Activated B cell treated with CpG ODN at 0.5 μM for 24 hours (primary cell): ENCODE data around the gene INPP5E. TPM values are rescaled to one million over a fixed set of nuclear protein-coding genes. Genes with fewer than 3 reads are reported as not detected.

Experiments used
- ATAC-seq: fragments of 200-7000 bp; cut with Tn5 transposase; one replicate; pipeline ENCODE4 v1.10.0; 2021; ENCODE audit warnings: low read depth, mild to moderate bottlenecking, moderate library complexity
- CTCF ChIA-PET: fragments of 350-600 bp; sonication (Branson Sonifier 250); formaldehyde crosslinking; loops from one replicate; lab custom pipeline; 2021; ENCODE audit warnings: antibody characterized with exemption; lab: Charles Lee
- POLR2A ChIA-PET: fragments of 350-600 bp; sonication (Branson Sonifier 250); formaldehyde crosslinking; loops from one replicate; lab custom pipeline; 2021; ENCODE audit warnings: antibody characterized with exemption; lab: Charles Lee
- DNase-seq: peaks from one replicate; pipeline ENCODE4 v3.0.0; 2022
- H3K27ac Mint-ChIP-seq: one replicate; pipeline ENCODE4 v1.8.0; 2020; ENCODE audit warnings: mixed read lengths
- H3K27me3 Mint-ChIP-seq: one replicate; pipeline ENCODE4 v1.8.0; 2021; ENCODE audit warnings: mixed read lengths
- H3K36me3 Mint-ChIP-seq: one replicate; pipeline ENCODE4 v1.8.0; 2021; ENCODE audit warnings: low read depth, mixed read lengths
- H3K4me1 Mint-ChIP-seq: one replicate; pipeline ENCODE4 v1.8.0; 2021; ENCODE audit warnings: mixed read lengths
- H3K4me3 Mint-ChIP-seq: one replicate; pipeline ENCODE4 v1.8.0; 2020; ENCODE audit warnings: mild to moderate bottlenecking, mixed read lengths
- H3K9me3 Mint-ChIP-seq: one replicate; pipeline ENCODE4 v1.8.0; 2020; ENCODE audit warnings: mixed read lengths
- intact Hi-C: fragments of 100-400 bp; cut with micrococcal nuclease; formaldehyde crosslinking; loops from one replicate; pipeline ENCODE4 v1.15.1; 2024
- total RNA-seq: library from RNA; stranded (reverse); gene quantifications from 2 replicates; pipeline ENCODE4 v1.2.3, GENCODE V29; 2022
- TF ChIP-seq, protein P1 (sequence below): fragments of 200-600 bp; IDR thresholded peaks from one replicate; pipeline ENCODE4 v1.8.0; 2022; ENCODE audit warnings: antibody characterized with exemption, mild to moderate bottlenecking

INPP5E gene
- total RNA-seq, 1 donor from 2014 or later, result 26.6 TPM

DNA sequence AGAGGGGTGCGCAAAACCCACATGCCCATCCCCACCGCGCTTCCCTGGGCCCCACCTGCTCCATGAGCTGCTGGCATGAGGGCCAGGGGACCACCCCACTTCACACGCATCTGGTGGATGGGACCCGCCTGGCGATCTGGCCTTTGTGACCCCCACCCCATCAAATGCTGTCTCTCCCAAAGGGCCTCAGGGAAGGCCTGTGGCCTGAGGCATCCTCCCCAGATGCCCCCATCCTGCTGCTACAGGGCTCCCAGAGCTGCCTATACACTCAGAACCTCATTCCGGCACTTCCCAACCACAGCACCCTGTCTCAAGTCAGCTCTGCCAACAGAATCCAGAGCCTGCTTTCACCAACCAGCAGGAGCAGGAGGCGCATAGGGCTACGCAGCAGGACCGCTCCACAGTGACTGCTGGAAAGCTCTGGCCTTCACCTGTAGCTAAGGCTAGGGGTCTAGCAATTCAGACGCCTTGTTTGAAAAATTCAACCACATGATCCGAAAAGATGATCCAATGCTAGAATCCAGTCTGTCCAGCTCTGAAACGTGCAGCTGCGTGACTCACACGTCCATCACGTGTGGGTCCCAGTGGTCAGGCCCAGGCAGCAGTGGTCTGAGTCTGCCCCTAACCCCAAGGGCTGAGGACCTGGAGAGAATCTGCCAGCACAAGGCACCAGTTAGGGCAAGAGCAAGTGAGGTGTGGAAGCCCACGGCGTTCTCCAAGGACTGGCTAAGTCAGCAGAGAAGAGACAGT lies 38.3 kb downstream of the INPP5E start:
- TF ChIP-seq, protein P1, sequence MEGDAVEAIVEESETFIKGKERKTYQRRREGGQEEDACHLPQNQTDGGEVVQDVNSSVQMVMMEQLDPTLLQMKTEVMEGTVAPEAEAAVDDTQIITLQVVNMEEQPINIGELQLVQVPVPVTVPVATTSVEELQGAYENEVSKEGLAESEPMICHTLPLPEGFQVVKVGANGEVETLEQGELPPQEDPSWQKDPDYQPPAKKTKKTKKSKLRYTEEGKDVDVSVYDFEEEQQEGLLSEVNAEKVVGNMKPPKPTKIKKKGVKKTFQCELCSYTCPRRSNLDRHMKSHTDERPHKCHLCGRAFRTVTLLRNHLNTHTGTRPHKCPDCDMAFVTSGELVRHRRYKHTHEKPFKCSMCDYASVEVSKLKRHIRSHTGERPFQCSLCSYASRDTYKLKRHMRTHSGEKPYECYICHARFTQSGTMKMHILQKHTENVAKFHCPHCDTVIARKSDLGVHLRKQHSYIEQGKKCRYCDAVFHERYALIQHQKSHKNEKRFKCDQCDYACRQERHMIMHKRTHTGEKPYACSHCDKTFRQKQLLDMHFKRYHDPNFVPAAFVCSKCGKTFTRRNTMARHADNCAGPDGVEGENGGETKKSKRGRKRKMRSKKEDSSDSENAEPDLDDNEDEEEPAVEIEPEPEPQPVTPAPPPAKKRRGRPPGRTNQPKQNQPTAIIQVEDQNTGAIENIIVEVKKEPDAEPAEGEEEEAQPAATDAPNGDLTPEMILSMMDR, result no peak
- peak overlapping the region; percentile 24 for H3K27ac Mint-ChIP-seq

DNA sequence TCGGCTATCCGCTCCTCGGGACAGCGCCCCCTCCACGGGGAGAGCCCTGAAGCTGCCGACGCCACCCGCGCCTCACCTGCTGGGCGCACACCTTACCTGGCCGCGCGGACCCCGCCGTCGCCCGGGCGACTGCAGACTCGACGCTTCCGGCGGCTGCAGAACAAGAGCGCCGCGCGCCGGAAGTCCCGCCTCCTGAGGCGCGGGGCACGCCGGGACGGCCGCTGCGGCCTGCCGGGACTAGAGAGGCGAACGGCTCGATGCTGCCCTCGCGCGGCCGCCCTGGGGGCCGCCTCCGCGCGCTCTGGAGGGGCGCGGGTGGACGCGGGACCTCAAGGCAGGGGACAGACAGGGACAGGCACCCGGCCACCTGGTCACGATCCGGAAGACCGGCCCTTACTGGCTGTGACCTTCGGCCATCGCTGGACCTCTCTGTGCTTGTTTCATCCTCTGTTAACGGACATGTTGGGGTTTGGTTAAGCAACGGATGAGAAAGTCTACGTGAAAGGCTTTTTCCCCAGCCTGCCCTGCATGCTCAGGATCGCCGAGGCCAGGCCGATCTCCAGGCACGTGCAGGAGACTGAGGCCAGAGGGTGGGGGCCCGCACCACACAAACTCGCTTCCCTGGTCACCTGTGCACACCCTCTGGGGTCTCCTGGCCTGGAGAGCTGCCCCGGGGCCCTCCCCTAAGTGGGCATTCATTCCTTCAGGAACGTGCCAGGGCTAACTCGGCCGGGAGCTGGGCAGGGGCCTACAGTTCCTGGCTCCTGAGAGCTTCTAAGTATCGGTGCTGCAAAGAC lies 39.4 kb downstream of the INPP5E start, which contains the start of gene SNAPC4:
Gene SNAPC4, minus strand, starts transcription at position 133 of the 797 bp plus-strand sequence. CDS start 1,742 bp downstream, outside the sequence.
- peak; percentile 88 for DNase-seq
- TF ChIP-seq, protein P1, result peak; percentile 21
- H3K27me3 Mint-ChIP-seq, result no peaks in the 10 kb centered on the region
- H3K36me3 Mint-ChIP-seq, result peaks cover 53% of the 10 kb centered on the region
- CTCF ChIA-PET, result interaction anchor here (1.5 kb wide), 4 partner anchors 9 to 38 kb away, joined by 3 to 8 read pairs (median 6); partner anchors contain the start of gene DNLZ
- POLR2A ChIA-PET, result interaction anchor here (1.0 to 2.8 kb wide), 3 partner anchors 10 to 282 kb away, joined by 4 to 14 read pairs (median 10); partner anchors contain the start of gene DNLZ
- H3K9me3 Mint-ChIP-seq, result no peaks in the 10 kb centered on the region
- peak within 1 kb of the TSS; percentile 46 for H3K27ac Mint-ChIP-seq
- peak within 1 kb of the TSS; percentile 87 for H3K4me3 Mint-ChIP-seq
- peak; percentile 76 for ATAC-seq
- intact Hi-C loops, result loop anchor here (1.0 to 10.0 kb wide), 7 partner anchors 10 to 283 kb away; partner anchors contain the start of genes DNLZ, ENTR1, INPP5E and PMPCA
- H3K4me1 Mint-ChIP-seq, result peaks cover 48% of the 10 kb centered on the region

More for the DNA sequence above, 38.3 kb downstream of the INPP5E start:
- intact Hi-C loops, result loop anchor here (5.0 to 10.0 kb wide), 2 partner anchors 157 to 284 kb away; partner anchors contain the start of genes QSOX2 and TMEM250
- no peak for ATAC-seq
- ChIA-PET CTCF (interaction anchor here (1.5 kb wide), 4 partner anchors 8 to 38 kb away, joined by 3 to 8 read pairs (median 6); partner anchors contain the start of gene DNLZ), POLR2A (interaction anchor here (0.5 to 2.8 kb wide), 4 partner anchors 8 to 45 kb away, joined by 4 to 14 read pairs (median 8); partner anchors contain the start of gene DNLZ)
- H3K9me3 Mint-ChIP-seq, result no peaks in the 10 kb centered on the region
- H3K27me3 Mint-ChIP-seq, result no peaks in the 10 kb centered on the region
- peaks cover 54% of the 10 kb centered on the region for H3K4me1 Mint-ChIP-seq
- no peak overlapping the region for H3K4me3 Mint-ChIP-seq
- no peak for DNase-seq
- peaks cover 52% of the 10 kb centered on the region for H3K36me3 Mint-ChIP-seq

DNA sequence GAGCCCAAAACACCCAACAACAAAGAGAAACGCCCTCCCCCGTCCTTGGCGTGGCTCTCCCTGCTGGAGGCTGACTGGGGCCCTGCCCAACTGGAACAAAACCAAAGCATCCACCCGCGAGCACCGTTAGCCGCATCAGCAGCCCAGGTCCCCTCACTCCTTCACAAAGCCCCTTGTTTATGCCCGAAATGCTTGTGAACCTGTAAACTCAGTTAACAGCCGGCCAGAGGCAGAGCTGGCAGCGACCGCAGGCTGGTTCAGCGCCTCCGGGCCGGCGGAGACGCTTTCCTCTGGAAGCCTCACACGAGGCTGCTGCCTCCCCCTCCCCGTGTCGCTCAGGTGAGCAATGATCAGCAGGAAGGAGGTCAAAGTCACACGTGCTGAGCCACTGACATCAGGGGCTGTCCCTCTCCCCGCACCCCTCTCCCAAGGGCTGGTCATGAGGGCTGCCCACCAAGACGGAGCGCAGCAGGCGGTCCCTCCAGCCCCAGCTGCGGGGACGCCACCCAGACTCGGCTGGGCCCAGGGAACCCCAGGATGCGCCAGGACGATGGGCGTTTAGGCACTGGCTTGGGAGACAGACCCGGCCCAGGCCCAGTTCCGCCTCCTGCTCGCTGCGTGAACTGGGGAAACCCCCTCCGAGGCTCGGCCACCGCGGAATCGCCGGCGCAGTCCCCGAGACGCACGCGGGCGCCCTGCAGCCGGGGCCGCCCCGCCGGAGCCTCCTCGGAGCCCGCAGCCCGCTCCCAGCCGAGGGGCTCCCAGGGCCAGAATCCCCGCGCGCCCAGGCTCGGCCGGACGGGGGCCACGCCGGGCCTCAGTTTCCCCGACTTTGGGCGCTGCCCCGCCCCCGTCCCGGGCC lies 40.2 kb downstream of the INPP5E start:
- ATAC-seq (peak; percentile 26), DNase-seq (peak; percentile 36)
- TF ChIP-seq, protein P1, result no peak
- ChIA-PET CTCF (no interaction called here), POLR2A (interaction anchor here (0.6 to 2.8 kb wide), 2 partner anchors 36 to 918 kb away, joined by 6 to 14 read pairs; partner anchors contain the start of gene DNLZ)
- intact Hi-C loops, result loop anchor here (1.0 to 10.0 kb wide), 7 partner anchors 11 to 282 kb away; partner anchors contain the start of genes DNLZ, ENTR1, INPP5E and PMPCA
- Mint-ChIP-seq H3K27me3 (no peaks in the 10 kb centered on the region), H3K27ac (peak overlapping the region; percentile 46), H3K4me3 (peak overlapping the region; percentile 87), H3K4me1 (peaks cover 40% of the 10 kb centered on the region), H3K36me3 (peaks cover 53% of the 10 kb centered on the region), H3K9me3 (no peaks in the 10 kb centered on the region)

DNA sequence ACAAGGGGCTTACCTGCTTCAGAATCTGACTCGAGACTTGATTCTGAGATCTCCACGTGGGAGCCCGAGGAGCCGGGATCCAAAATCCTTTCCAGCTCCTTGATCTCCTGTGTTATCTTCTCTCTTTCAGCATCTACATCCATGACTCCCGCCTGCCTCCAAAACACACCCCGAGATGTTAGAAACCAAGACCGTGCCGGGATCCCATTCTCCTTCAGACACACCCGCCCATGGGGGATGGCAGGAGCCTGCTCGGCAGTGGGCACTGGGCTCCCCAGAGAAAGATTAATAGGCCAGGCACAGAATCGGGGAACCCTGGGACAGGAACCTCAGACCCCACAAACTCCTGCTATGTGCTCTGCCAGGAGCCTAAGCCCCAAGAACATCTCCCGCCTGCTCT lies 41.4 kb downstream of the INPP5E start:
- H3K27ac Mint-ChIP-seq, result no peak overlapping the region
- POLR2A ChIA-PET, result interaction anchor here (0.5 kb wide), 1 partner anchor 17 kb away, joined by 3 read pairs; no protein-coding TSS in a partner anchor
- H3K9me3 Mint-ChIP-seq, result no peaks in the 10 kb centered on the region

More for the DNA sequence above, 41.4 kb downstream of the INPP5E start:
- ATAC-seq, result no peak
- peak overlapping the region; percentile 87 for H3K4me3 Mint-ChIP-seq
- H3K36me3 Mint-ChIP-seq, result peaks cover 59% of the 10 kb centered on the region
- peaks cover 29% of the 10 kb centered on the region for H3K4me1 Mint-ChIP-seq
- TF ChIP-seq, protein P1, result no peak
- no peaks in the 10 kb centered on the region for H3K27me3 Mint-ChIP-seq
- CTCF ChIA-PET, result no interaction called here
- intact Hi-C loops, result no loop called here
- no peak for DNase-seq
